Measurements from ENCODE around the gene PPP1R26. TPM values are rescaled to one million over a fixed set of nuclear protein-coding genes. Genes with fewer than 3 reads are reported as not detected.

The PPP1R26 gene
- polyA plus RNA-seq, 2 of the 4 experiments (the other 2 are of a cell fraction): 8.5 to 12.7 TPM

GRCh38 chr9:135463140-135463539 lies 16.4 kb upstream of the PPP1R26 start:
- ChIA-PET CTCF (interaction anchor here (0.9 to 2.7 kb wide), 4 partner anchors 11 to 51 kb away, joined by 3 to 10 read pairs (median 4); no protein-coding TSS in a partner anchor), POLR2A (interaction anchor here (0.7 kb wide), 1 partner anchor 30 kb away, joined by 3 read pairs; no protein-coding TSS in a partner anchor)
- Histone ChIP-seq H3K4me2 (peak overlapping the region; percentile 61), H3K4me3 (no peak overlapping the region), H3K9me3 (no peaks in the 10 kb centered on the region), H3K27ac (peak overlapping the region; percentile 33 to 47; a peak in 1 of 6 replicates), H3K4me1 (peaks cover 15% of the 10 kb centered on the region)
- DNase-seq (ENCODE audit: low read depth in 1 of 2, low spot score in 1 of 2) (peak; percentile 27 to 78), ATAC-seq (peak; percentile 80 to 83), FAIRE-seq (no peak)
- WGBS (ENCODE audit: missing lambda C conversion rate): 37% methylated on average over 3 of the region's 3 CpGs
- TF ChIP-seq FOSL2 (IDR thresholded peaks at IDR 0.05): no peak; the same call in 1 of the 2 replicates
- TF ChIP-seq FOSL2 (CRISPR knock-in tag; IDR thresholded peaks at IDR 0.05): peak; percentile 64; the same call in 1 of the 2 replicates
- TF ChIP-seq USF2 (IDR thresholded peaks at IDR 0.05): peak; percentile 78
- TF ChIP-seq, protein P1, sequence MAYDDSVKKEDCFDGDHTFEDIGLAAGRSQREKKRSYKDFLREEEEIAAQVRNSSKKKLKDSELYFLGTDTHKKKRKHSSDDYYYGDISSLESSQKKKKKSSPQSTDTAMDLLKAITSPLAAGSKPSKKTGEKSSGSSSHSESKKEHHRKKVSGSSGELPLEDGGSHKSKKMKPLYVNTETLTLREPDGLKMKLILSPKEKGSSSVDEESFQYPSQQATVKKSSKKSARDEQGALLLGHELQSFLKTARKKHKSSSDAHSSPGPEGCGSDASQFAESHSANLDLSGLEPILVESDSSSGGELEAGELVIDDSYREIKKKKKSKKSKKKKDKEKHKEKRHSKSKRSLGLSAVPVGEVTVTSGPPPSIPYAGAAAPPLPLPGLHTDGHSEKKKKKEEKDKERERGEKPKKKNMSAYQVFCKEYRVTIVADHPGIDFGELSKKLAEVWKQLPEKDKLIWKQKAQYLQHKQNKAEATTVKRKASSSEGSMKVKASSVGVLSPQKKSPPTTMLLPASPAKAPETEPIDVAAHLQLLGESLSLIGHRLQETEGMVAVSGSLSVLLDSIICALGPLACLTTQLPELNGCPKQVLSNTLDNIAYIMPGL (CRISPR knock-in tag; IDR thresholded peaks at IDR 0.05; ENCODE audit: borderline replicate concordance): no peak

- Histone ChIP-seq H3K27ac (no peak overlapping the region), H3K4me1 (peaks cover 15% of the 10 kb centered on the region), H3K9me3 (no peaks in the 10 kb centered on the region), H3K4me3 (no peak overlapping the region), H3K4me2 (no peak overlapping the region)
- 92% methylated on average over 7 of the region's 7 CpGs for WGBS (ENCODE audit: missing lambda C conversion rate)
- DNase-seq (ENCODE audit: low read depth in 1 of 2, low spot score in 1 of 2) (no peak), ATAC-seq (no peak), FAIRE-seq (no peak)
- no peak for TF ChIP-seq MAZ (IDR thresholded peaks at IDR 0.05; ENCODE audit: borderline replicate concordance, low read depth, low read length)
- TF ChIP-seq, protein P2, sequence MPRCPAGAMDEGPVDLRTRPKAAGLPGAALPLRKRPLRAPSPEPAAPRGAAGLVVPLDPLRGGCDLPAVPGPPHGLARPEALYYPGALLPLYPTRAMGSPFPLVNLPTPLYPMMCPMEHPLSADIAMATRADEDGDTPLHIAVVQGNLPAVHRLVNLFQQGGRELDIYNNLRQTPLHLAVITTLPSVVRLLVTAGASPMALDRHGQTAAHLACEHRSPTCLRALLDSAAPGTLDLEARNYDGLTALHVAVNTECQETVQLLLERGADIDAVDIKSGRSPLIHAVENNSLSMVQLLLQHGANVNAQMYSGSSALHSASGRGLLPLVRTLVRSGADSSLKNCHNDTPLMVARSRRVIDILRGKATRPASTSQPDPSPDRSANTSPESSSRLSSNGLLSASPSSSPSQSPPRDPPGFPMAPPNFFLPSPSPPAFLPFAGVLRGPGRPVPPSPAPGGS (IDR thresholded peaks at IDR 0.05): no peak
- no peak for TF ChIP-seq JUN (IDR thresholded peaks at IDR 0.05)
- no peak for TF ChIP-seq ELK1 (IDR thresholded peaks at IDR 0.05; ENCODE audit: low read depth, low read length)
- TF ChIP-seq MYC (IDR thresholded peaks at IDR 0.05; ENCODE audit: borderline replicate concordance, low read length): no peak
- no peak for TF ChIP-seq HDAC2 (IDR thresholded peaks at IDR 0.05)
- no peak for TF ChIP-seq CHD4 (IDR thresholded peaks at IDR 0.05; ENCODE audit: borderline replicate concordance)
- TF ChIP-seq RARB (CRISPR knock-in tag; IDR thresholded peaks at IDR 0.05): no peak
- no peak for TF ChIP-seq FOSB (CRISPR knock-in tag; IDR thresholded peaks at IDR 0.05)
- TF ChIP-seq TP53 (CRISPR knock-in tag; IDR thresholded peaks at IDR 0.05): no peak
- no peak for TF ChIP-seq SREBF2 (IDR thresholded peaks at IDR 0.05)
- no peak for TF ChIP-seq POLR2AphosphoS2 (conservative IDR thresholded peaks at IDR 0.05; ENCODE audit: low read length)
- no peak for TF ChIP-seq CTCF (IDR thresholded peaks at IDR 0.05)
- TF ChIP-seq ZSCAN20 (CRISPR knock-in tag; IDR thresholded peaks at IDR 0.05): no peak
- TF ChIP-seq ZNF302 (CRISPR knock-in tag; IDR thresholded peaks at IDR 0.05): no peak
- no peak for TF ChIP-seq NPAS2 (CRISPR knock-in tag; IDR thresholded peaks at IDR 0.05; ENCODE audit: borderline replicate concordance)
- TF ChIP-seq GATA3 (IDR thresholded peaks at IDR 0.05; ENCODE audit: borderline replicate concordance): no peak
- no peak for TF ChIP-seq HOXB5 (CRISPR knock-in tag; IDR thresholded peaks at IDR 0.05)
- no peak for TF ChIP-seq PHF8 (IDR thresholded peaks at IDR 0.05; ENCODE audit: borderline replicate concordance, low read depth)
- no peak for TF ChIP-seq MAX (IDR thresholded peaks at IDR 0.05)
- ChIA-PET POLR2A (no interaction called here), CTCF (interaction anchor here (0.8 to 2.7 kb wide), 3 partner anchors 12 to 40 kb away, joined by 3 to 10 read pairs (median 6); no protein-coding TSS in a partner anchor)
Observed at GRCh38 chr9:135464181-135464580, 15.4 kb upstream of the PPP1R26 start.

Data from A549 (cell line).